HG02678 (cell line): ENCODE results near the gene HEBP1.

Source experiments
- ATAC-seq: cut with Tn5 transposase; IDR thresholded peaks from one replicate; pipeline ENCODE4 v1.9.1; 2021; ENCODE audit warnings: mild to moderate bottlenecking, moderate library complexity; ENCODE audit not compliant: unreplicated experiment

The HEBP1 gene

GRCh38 chr12:12954878-12955625, 45.0 kb downstream of the HEBP1 start:
- no peak for ATAC-seq

- no peak for ATAC-seq
These were observed 45.7 kb downstream of the HEBP1 start for GRCh38 chr12:12954356-12954755.

- ATAC-seq, result no peak
These were observed 48.0 kb downstream of the HEBP1 start, which contains the start of gene GPRC5D for GRCh38 chr12:12952036-12952435. GPRC5D (minus strand) TSS chr12:12952170; CDS start chr12:12950384, 1,786 bp downstream.

DNA sequence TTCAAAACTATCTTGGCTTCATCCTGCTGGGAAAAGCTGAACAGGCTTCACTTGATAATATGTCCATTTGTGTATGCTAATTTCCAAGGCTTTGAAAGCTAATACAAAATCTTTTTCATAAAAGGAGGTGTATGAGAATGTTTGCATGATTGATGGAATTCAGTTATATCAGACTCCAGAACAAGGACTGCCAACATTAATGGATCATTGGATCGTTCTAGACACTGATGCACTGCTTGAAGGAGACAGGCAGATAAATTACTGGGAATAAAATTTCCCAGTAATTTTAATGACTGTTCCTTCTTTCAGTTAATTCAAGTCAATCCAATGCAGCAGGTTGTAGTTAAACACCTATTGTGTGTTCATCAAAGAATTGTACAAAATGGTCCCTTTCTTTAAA, 48.6 kb downstream of the HEBP1 start:
- ATAC-seq, result no peak

DNA sequence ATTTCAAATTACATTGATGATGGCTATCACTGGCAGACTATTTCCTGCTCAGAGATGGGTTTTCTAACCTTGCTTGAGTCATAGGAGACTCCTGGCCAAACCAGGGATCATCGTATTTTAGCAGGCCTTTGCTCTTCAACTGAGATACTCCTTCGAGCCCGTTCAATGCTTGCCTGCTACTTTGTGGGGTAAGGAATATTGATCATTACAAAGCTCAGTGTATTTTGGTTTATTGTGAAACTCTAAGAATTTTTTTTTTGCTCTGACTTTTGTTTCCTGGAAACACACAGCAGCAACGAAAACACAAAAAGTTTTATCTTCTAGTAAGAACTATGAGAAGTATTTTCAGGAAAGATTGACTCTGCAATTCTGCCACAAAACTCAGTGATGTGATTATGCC, 52.2 kb downstream of the HEBP1 start:
- no peak for ATAC-seq

DNA sequence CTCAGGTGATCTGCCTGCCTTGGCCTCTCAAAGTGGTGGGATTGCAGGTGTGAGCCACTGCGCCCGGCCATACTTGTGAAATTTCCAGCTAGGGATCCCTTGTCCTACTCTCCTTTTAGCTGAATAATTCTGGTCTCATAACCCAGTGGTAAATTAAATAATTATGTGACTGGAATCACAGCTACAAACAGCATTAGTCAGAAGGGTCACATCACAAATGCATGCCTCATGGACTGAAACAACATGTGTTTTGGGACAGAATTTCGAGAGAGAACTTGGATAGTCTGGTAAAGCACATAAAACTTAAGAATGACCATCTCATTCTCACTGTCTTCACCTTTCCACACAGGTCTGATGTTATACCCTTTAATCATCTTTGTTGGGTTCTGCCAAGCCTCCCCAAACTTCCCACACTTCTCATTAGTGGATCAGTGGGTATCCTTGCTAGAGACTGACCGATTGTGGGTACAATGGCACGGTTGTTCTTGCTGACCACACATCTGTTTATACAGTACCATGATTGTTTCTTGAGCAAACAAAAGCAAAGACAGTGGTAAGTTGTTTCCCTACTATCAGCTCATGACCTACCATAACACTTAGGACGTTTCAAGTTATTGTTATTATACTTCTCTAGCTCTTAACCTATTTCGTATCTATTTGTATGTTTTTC, 53.2 kb downstream of the HEBP1 start:
- no peak for ATAC-seq

- ATAC-seq, result no peak
These were observed 54.5 kb downstream of the HEBP1 start for GRCh38 chr12:12945591-12945990.

DNA sequence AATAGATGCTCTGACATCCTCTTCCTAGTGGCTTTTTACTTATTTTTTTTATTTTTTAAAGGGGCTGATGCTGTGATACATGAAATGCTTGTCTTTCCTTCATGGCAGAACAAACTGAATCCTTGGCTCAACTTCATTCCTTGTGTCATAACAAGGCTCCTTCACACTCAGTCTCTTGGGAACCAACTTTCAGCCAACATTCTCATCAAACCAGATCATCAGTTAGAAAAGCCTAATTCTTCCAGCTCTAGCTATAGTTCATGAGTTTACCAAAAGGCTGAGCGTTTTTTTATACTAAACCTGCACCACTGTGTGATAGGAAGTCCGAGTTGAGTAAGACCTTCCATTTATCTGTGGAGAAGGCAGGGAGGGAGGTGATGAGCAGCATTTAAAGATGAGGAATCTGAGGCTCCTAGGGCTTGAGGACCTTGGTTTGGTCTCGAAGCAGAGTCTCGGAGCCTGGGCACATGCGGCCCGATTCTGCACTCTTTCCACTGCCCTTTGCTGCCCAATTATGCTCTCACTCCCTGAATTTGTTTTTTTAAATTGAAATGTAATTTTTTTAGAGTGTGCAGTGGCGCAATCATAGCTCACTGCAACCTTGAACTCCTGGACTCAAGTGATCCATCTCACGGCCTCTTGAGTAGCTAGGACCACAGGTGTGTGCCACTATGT, 56.3 kb downstream of the HEBP1 start:
- no peak for ATAC-seq

DNA sequence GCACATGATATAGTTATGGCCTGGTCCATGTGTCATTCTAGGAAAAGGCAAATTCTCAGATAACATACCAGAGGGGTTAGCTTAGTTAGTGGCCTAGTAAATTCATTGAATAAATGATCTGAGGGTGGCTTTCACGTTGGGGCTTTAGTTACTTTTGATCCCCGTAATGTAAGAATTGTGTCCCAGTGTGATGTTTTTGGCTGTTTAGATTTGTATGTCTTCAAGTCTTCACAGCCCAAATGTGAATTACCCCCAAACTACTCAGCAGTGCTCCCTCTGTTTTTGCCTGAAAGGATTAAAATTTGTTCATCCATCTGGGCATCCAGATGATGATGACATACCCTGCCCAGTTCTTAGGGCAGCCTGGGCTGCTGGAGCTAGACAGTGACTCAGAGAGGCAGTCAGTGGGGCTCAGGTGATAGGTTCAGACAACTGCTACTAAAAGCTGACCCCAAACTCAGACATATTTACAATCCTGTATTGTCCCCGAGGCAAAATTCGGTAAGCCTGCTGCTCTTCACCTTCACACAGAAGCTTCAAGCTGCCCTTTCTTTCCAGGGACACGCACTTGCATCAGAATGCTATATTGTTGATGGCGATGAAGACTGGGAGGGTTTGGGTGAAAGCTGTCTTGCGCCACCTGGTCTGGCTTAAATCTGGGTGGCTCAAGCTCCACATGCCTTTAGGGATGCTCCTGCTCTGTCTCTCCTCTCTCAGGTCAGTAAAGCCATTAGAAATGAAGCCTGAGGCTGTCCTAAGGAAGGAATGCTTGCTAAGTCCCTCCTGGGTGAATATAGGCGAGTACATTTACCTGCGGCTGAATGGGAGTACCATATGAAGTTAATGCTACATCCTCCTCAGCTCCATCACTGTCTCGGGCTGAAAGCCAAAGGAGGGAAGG, 58.4 kb downstream of the HEBP1 start:
- no peak for ATAC-seq

- no peak for ATAC-seq
These were observed 60.2 kb downstream of the HEBP1 start for GRCh38 chr12:12939888-12940287.

DNA sequence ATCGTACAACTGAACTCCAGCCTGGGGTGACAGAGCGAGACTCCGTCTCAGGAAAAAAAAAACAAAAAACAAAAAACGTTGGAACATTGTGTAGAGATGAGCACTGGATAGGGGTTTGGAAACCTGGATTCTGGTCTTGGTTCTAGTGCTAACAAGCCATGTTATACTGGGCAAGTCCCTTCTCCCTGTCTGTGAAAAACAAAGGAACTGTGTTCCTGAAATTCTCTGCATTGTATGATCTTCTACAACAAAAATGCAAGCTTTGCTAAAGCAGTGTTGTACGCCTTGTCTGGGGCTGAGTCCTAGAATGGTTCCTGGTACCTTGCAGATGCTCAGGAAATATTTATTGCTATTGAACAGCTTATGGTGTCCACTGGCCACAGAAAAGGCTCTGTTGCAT, 61.5 kb downstream of the HEBP1 start:
- ATAC-seq, result no peak

GRCh38 chr12:12936983-12937491, 63.0 kb downstream of the HEBP1 start:
- ATAC-seq, result no peak

GRCh38 chr12:12934556-12934955, 65.5 kb downstream of the HEBP1 start:
- no peak for ATAC-seq

GRCh38 chr12:12933742-12934141, 66.3 kb downstream of the HEBP1 start:
- ATAC-seq, result no peak

GRCh38 chr12:12930633-12931219, 69.3 kb downstream of the HEBP1 start:
- no peak for ATAC-seq

DNA sequence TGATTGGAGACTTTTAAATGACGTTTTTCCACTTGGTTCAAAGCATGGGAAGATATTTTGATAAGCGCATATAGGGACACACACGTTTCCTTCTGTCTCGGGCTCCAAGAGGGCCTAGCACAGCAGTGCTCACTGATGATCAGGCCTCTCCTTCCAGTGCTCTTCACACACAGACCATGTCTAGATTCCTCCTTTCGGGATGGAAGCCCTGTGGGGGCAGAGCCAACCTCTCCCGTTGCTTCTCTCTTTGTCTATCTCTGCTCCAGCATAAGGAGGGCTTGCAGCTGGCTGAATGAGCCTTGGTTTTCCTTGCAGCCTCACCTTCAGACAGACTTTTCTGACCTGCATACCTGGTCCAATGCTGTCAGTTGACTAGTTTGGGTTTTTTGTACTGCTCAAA, 70.4 kb downstream of the HEBP1 start:
- no peak for ATAC-seq

GRCh38 chr12:12927211-12928079, 72.6 kb downstream of the HEBP1 start:
- peak; percentile 79 for ATAC-seq

DNA sequence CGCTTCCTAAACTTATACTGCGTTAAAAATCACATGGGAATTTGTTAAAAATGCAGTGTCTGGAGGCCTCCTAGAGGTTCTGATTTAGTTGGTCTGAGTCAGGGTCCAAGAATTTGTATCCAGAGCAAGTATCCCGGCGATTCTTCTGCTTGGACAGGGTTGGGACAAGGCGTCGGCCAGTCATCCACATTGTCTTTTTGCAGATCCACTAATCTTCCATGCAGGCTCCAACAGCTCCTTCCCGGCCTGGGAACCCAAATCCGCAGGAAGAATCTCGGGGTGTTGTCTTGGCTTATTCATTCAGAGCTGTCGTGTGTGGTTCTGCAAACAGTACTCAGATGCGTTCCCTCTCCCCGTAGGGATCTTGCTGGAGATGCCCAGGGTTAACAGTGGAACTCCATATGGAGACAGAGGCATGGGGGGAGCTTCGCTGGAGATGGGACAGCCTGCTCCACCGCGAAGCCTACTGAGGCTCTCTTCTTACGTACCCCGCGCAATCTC, 73.4 kb downstream of the HEBP1 start:
- no peak for ATAC-seq

GRCh38 chr12:12925388-12925787, 74.7 kb downstream of the HEBP1 start:
- no peak for ATAC-seq
